ENCODE results near the gene DYRK1A. TPM values are rescaled to one million over a fixed set of nuclear protein-coding genes. Genes with fewer than 3 reads are reported as not detected.
A peak's percentile ranks its signal among the peaks of the same experiment; 100 is the strongest.

DYRK1A gene
- total RNA-seq, 2 experiments from 2014 or later, result 109 to 122 TPM

- no peak for DNase-seq
- peaks cover 4% of the 10 kb centered on the region for H3K36me3 Mint-ChIP-seq
- peaks cover 52% of the 10 kb centered on the region for H3K4me1 Mint-ChIP-seq
- POLR2A ChIA-PET, result interaction anchor here (0.6 to 3.1 kb wide), 6 partner anchors 12 to 252 kb away, joined by 3 to 25 read pairs (median 6); partner anchors contain the start of gene VPS26C
- peak overlapping the region; percentile 84 for H3K4me3 Mint-ChIP-seq
- no peak for ATAC-seq (ENCODE audit: low read depth)
- peak overlapping the region; percentile 87 for H3K27ac Mint-ChIP-seq
- H3K27me3 Mint-ChIP-seq, result no peaks in the 10 kb centered on the region
- no peaks in the 10 kb centered on the region for H3K9me3 Mint-ChIP-seq
These were observed 2.8 kb downstream of the DYRK1A start for GRCh38 chr21:37369307-37369854.

GRCh38 chr21:37370152-37371040 lies 3.8 kb downstream of the DYRK1A start:
- peaks cover 4% of the 10 kb centered on the region for H3K36me3 Mint-ChIP-seq
- H3K27ac Mint-ChIP-seq, result peak overlapping the region; percentile 85
- no peak for DNase-seq
- peaks cover 55% of the 10 kb centered on the region for H3K4me1 Mint-ChIP-seq
- H3K4me3 Mint-ChIP-seq, result peak overlapping the region; percentile 84
- H3K9me3 Mint-ChIP-seq, result no peaks in the 10 kb centered on the region
- POLR2A ChIA-PET, result interaction anchor here (0.7 to 3.1 kb wide), 5 partner anchors 47 to 145 kb away, joined by 3 to 18 read pairs (median 3); partner anchors contain the start of gene VPS26C
- no peaks in the 10 kb centered on the region for H3K27me3 Mint-ChIP-seq
- ATAC-seq (ENCODE audit: low read depth), result no peak

- POLR2A ChIA-PET, result interaction anchor here (1.0 to 2.4 kb wide), 4 partner anchors 11 to 146 kb away, joined by 3 to 12 read pairs (median 3); partner anchors contain the start of gene VPS26C
- no peaks in the 10 kb centered on the region for H3K9me3 Mint-ChIP-seq
- H3K36me3 Mint-ChIP-seq, result peaks cover 7% of the 10 kb centered on the region
- DNase-seq (no peak), ATAC-seq (ENCODE audit: low read depth) (no peak)
- peaks cover 58% of the 10 kb centered on the region for H3K4me1 Mint-ChIP-seq
- H3K4me3 Mint-ChIP-seq, result peak overlapping the region; percentile 84
- peak overlapping the region; percentile 85 for H3K27ac Mint-ChIP-seq
- H3K27me3 Mint-ChIP-seq, result no peaks in the 10 kb centered on the region
These were observed 4.4 kb downstream of the DYRK1A start for GRCh38 chr21:37371041-37371397.

GRCh38 chr21:37372127-37372731 lies 5.7 kb downstream of the DYRK1A start:
- peaks cover 5% of the 10 kb centered on the region for H3K36me3 Mint-ChIP-seq
- DNase-seq (no peak), ATAC-seq (ENCODE audit: low read depth) (no peak)
- H3K27me3 Mint-ChIP-seq, result no peaks in the 10 kb centered on the region
- peak overlapping the region; percentile 46 for H3K4me3 Mint-ChIP-seq
- H3K9me3 Mint-ChIP-seq, result no peaks in the 10 kb centered on the region
- H3K4me1 Mint-ChIP-seq, result peaks cover 64% of the 10 kb centered on the region
- POLR2A ChIA-PET, result interaction anchor here (0.6 to 2.4 kb wide), 3 partner anchors 94 to 123 kb away, joined by 3 to 12 read pairs (median 3); partner anchors contain the start of gene VPS26C
- H3K27ac Mint-ChIP-seq, result no peak overlapping the region

GRCh38 chr21:37372951-37373350 lies 6.4 kb downstream of the DYRK1A start:
- Mint-ChIP-seq H3K9me3 (no peaks in the 10 kb centered on the region), H3K4me3 (no peak overlapping the region), H3K36me3 (peaks cover 9% of the 10 kb centered on the region), H3K27ac (no peak overlapping the region), H3K4me1 (peaks cover 70% of the 10 kb centered on the region), H3K27me3 (no peaks in the 10 kb centered on the region)
- ATAC-seq (ENCODE audit: low read depth), result no peak
- no peak for DNase-seq
- POLR2A ChIA-PET, result no interaction called here

- Mint-ChIP-seq H3K4me3 (peak overlapping the region; percentile 15), H3K27ac (peak overlapping the region; percentile 4), H3K27me3 (no peaks in the 10 kb centered on the region), H3K9me3 (no peaks in the 10 kb centered on the region), H3K36me3 (peaks cover 8% of the 10 kb centered on the region), H3K4me1 (peaks cover 72% of the 10 kb centered on the region)
- DNase-seq, result no peak
- POLR2A ChIA-PET, result interaction anchor here (1.2 kb wide), 1 partner anchor 115 kb away, joined by 3 read pairs; no protein-coding TSS in a partner anchor
- ATAC-seq (ENCODE audit: low read depth), result no peak
These were observed 7.0 kb downstream of the DYRK1A start for GRCh38 chr21:37373539-37373938.

- Mint-ChIP-seq H3K4me1 (peaks cover 73% of the 10 kb centered on the region), H3K36me3 (peaks cover 12% of the 10 kb centered on the region), H3K9me3 (no peaks in the 10 kb centered on the region), H3K27ac (no peak overlapping the region), H3K4me3 (peak overlapping the region; percentile 19), H3K27me3 (no peaks in the 10 kb centered on the region)
- POLR2A ChIA-PET, result interaction anchor here (1.2 kb wide), 1 partner anchor 116 kb away, joined by 3 read pairs; no protein-coding TSS in a partner anchor
- DNase-seq (no peak), ATAC-seq (ENCODE audit: low read depth) (no peak)
These were observed 7.5 kb downstream of the DYRK1A start for GRCh38 chr21:37374027-37374426.

- Mint-ChIP-seq H3K9me3 (no peaks in the 10 kb centered on the region), H3K4me3 (peak overlapping the region; percentile 65), H3K36me3 (peaks cover 21% of the 10 kb centered on the region), H3K27me3 (no peaks in the 10 kb centered on the region), H3K4me1 (peaks cover 70% of the 10 kb centered on the region), H3K27ac (peak overlapping the region; percentile 46)
- no peak for DNase-seq
- ATAC-seq (ENCODE audit: low read depth), result no peak
- POLR2A ChIA-PET, result interaction anchor here (0.7 kb wide), 1 partner anchor 960 kb away, joined by 3 read pairs; no protein-coding TSS in a partner anchor
These were observed 9.4 kb downstream of the DYRK1A start for GRCh38 chr21:37375866-37376574.

- Mint-ChIP-seq H3K4me3 (peak overlapping the region; percentile 33), H3K9me3 (no peaks in the 10 kb centered on the region), H3K4me1 (peaks cover 62% of the 10 kb centered on the region), H3K36me3 (peaks cover 35% of the 10 kb centered on the region), H3K27me3 (no peaks in the 10 kb centered on the region), H3K27ac (peak overlapping the region; percentile 51)
- POLR2A ChIA-PET, result interaction anchor here (1.0 kb wide), 1 partner anchor 185 kb away, joined by 3 read pairs; no protein-coding TSS in a partner anchor
- DNase-seq (no peak), ATAC-seq (ENCODE audit: low read depth) (peak; percentile 25)
These were observed 12.1 kb downstream of the DYRK1A start for GRCh38 chr21:37378700-37379139.

- Mint-ChIP-seq H3K27ac (no peak overlapping the region), H3K36me3 (peaks cover 39% of the 10 kb centered on the region), H3K4me1 (peaks cover 66% of the 10 kb centered on the region), H3K9me3 (no peaks in the 10 kb centered on the region), H3K27me3 (no peaks in the 10 kb centered on the region), H3K4me3 (no peak overlapping the region)
- ATAC-seq (ENCODE audit: low read depth) (no peak), DNase-seq (no peak)
- POLR2A ChIA-PET, result interaction anchor here (1.7 kb wide), 1 partner anchor 12 kb away, joined by 8 read pairs; no protein-coding TSS in a partner anchor
These were observed 14.1 kb downstream of the DYRK1A start for GRCh38 chr21:37380349-37381323.

GRCh38 chr21:37381883-37382585 lies 15.5 kb downstream of the DYRK1A start:
- Mint-ChIP-seq H3K27ac (no peak overlapping the region), H3K27me3 (no peaks in the 10 kb centered on the region), H3K36me3 (peaks cover 38% of the 10 kb centered on the region), H3K4me3 (no peak overlapping the region), H3K9me3 (no peaks in the 10 kb centered on the region), H3K4me1 (peaks cover 65% of the 10 kb centered on the region)
- DNase-seq (no peak), ATAC-seq (ENCODE audit: low read depth) (no peak)
- POLR2A ChIA-PET, result interaction anchor here (0.7 to 1.7 kb wide), 3 partner anchors 11 to 215 kb away, joined by 3 to 8 read pairs (median 3); no protein-coding TSS in a partner anchor
